ENCODE measurements around the gene SPRR2E.

The SPRR2E gene

GRCh38 chr1:153094426-153094825 is at the start of gene SPRR2E:
Gene SPRR2E, minus strand, starts transcription at chr1:153094526. Its CDS starts 775 bp downstream, at chr1:153093751.
- no peak for TF ChIP-seq PPARA (CRISPR knock-in tag; IDR thresholded peaks at IDR 0.05; ENCODE audit: borderline replicate concordance)
- no peak for TF ChIP-seq ZFP3 (CRISPR knock-in tag; IDR thresholded peaks at IDR 0.05)
- no peak for TF ChIP-seq ZNF565 (CRISPR knock-in tag; conservative IDR thresholded peaks at IDR 0.05; ENCODE audit: low read depth)
- TF ChIP-seq BACH2 (CRISPR knock-in tag; IDR thresholded peaks at IDR 0.05; ENCODE audit: borderline replicate concordance), result no peak
- no peak for ATAC-seq

DNA sequence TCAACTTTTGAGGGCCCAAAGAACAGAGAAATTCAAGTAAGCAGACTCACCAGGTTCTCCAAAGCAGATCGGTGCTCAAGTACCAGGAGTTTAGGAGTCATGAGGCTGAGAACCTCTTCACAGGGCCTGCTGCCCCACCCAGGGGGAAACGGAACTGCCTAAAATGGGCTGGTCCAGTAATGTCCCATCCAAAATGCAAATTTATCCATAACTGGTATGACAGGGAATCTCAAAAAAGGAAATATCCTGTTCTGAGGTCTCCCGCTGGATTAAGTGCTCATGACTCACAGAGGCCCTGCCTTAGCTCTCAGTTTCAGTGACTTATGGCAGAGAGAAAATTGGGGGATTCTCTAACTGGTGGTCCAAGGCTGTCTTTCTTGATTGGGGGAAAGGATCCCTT is 47.1 kb upstream of the SPRR2E start:
- ATAC-seq, result no peak
- TF ChIP-seq ZNF565 (CRISPR knock-in tag; conservative IDR thresholded peaks at IDR 0.05; ENCODE audit: low read depth), result no peak
- TF ChIP-seq, protein P1, sequence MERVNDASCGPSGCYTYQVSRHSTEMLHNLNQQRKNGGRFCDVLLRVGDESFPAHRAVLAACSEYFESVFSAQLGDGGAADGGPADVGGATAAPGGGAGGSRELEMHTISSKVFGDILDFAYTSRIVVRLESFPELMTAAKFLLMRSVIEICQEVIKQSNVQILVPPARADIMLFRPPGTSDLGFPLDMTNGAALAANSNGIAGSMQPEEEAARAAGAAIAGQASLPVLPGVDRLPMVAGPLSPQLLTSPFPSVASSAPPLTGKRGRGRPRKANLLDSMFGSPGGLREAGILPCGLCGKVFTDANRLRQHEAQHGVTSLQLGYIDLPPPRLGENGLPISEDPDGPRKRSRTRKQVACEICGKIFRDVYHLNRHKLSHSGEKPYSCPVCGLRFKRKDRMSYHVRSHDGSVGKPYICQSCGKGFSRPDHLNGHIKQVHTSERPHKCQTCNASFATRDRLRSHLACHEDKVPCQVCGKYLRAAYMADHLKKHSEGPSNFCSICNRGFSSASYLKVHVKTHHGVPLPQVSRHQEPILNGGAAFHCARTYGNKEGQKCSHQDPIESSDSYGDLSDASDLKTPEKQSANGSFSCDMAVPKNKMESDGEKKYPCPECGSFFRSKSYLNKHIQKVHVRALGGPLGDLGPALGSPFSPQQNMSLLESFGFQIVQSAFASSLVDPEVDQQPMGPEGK (CRISPR knock-in tag; IDR thresholded peaks at IDR 0.05; ENCODE audit: borderline replicate concordance), result no peak
- TF ChIP-seq CREB5 (CRISPR knock-in tag; IDR thresholded peaks at IDR 0.05; ENCODE audit: low read depth), result no peak
- TF ChIP-seq ZNF70 (CRISPR knock-in tag; IDR thresholded peaks at IDR 0.05), result no peak
- TF ChIP-seq, protein P2, sequence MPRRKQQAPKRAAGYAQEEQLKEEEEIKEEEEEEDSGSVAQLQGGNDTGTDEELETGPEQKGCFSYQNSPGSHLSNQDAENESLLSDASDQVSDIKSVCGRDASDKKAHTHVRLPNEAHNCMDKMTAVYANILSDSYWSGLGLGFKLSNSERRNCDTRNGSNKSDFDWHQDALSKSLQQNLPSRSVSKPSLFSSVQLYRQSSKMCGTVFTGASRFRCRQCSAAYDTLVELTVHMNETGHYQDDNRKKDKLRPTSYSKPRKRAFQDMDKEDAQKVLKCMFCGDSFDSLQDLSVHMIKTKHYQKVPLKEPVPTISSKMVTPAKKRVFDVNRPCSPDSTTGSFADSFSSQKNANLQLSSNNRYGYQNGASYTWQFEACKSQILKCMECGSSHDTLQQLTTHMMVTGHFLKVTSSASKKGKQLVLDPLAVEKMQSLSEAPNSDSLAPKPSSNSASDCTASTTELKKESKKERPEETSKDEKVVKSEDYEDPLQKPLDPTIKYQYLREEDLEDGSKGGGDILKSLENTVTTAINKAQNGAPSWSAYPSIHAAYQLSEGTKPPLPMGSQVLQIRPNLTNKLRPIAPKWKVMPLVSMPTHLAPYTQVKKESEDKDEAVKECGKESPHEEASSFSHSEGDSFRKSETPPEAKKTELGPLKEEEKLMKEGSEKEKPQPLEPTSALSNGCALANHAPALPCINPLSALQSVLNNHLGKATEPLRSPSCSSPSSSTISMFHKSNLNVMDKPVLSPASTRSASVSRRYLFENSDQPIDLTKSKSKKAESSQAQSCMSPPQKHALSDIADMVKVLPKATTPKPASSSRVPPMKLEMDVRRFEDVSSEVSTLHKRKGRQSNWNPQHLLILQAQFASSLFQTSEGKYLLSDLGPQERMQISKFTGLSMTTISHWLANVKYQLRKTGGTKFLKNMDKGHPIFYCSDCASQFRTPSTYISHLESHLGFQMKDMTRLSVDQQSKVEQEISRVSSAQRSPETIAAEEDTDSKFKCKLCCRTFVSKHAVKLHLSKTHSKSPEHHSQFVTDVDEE (CRISPR knock-in tag; IDR thresholded peaks at IDR 0.05), result no peak
- TF ChIP-seq GLIS3 (CRISPR knock-in tag; IDR thresholded peaks at IDR 0.05), result no peak
- no peak for TF ChIP-seq ZFP30 (CRISPR knock-in tag; IDR thresholded peaks at IDR 0.05)
- TF ChIP-seq RARB (CRISPR knock-in tag; IDR thresholded peaks at IDR 0.05), result no peak
- TF ChIP-seq ZFP3 (CRISPR knock-in tag; IDR thresholded peaks at IDR 0.05), result no peak
- no peak for TF ChIP-seq ZC3H10 (CRISPR knock-in tag; IDR thresholded peaks at IDR 0.05)
- TF ChIP-seq ARNTL (CRISPR knock-in tag; IDR thresholded peaks at IDR 0.05; ENCODE audit: borderline replicate concordance, low read depth), result no peak

DNA sequence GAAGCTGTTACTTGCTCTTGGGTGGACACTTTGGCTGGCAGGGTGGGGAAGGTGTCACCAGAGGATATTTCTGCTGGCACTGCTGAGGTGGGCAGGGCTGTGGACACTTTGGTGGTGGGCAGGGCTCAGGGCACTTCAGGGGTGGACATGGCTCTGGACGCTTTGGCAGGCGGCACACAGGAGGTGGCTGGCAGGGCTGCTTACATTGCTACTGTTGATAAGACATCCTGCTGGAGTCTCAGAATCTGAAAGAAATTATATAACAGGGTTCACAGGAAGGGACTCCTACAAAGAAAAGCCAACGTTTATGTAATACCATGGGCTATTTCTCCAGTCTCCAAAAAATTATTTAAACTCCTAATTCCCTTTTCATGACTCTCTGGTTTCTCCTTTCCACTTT is 46.2 kb upstream of the SPRR2E start:
- TF ChIP-seq ISL1 (CRISPR knock-in tag; IDR thresholded peaks at IDR 0.05) (no peak), GLIS3 (CRISPR knock-in tag; IDR thresholded peaks at IDR 0.05) (no peak), TOX (CRISPR knock-in tag; IDR thresholded peaks at IDR 0.05; ENCODE audit: borderline replicate concordance) (no peak), OSR1 (CRISPR knock-in tag; IDR thresholded peaks at IDR 0.05) (no peak), ZFP3 (CRISPR knock-in tag; IDR thresholded peaks at IDR 0.05) (no peak), RARB (CRISPR knock-in tag; IDR thresholded peaks at IDR 0.05) (no peak), ZFP30 (CRISPR knock-in tag; IDR thresholded peaks at IDR 0.05) (no peak), PPARA (CRISPR knock-in tag; IDR thresholded peaks at IDR 0.05; ENCODE audit: borderline replicate concordance) (no peak), CREB5 (CRISPR knock-in tag; IDR thresholded peaks at IDR 0.05; ENCODE audit: low read depth) (no peak), SNAI2 (CRISPR knock-in tag; IDR thresholded peaks at IDR 0.05) (no peak), ZNF70 (CRISPR knock-in tag; IDR thresholded peaks at IDR 0.05) (no peak)
- TF ChIP-seq, protein P1 (CRISPR knock-in tag; IDR thresholded peaks at IDR 0.05; ENCODE audit: borderline replicate concordance), result no peak
- ATAC-seq, result no peak

GRCh38 chr1:153133743-153134142 is 39.4 kb upstream of the SPRR2E start:
- ATAC-seq, result no peak
- TF ChIP-seq RARB (CRISPR knock-in tag; IDR thresholded peaks at IDR 0.05), result no peak
- TF ChIP-seq, protein P1 (CRISPR knock-in tag; IDR thresholded peaks at IDR 0.05; ENCODE audit: borderline replicate concordance), result no peak
- no peak for TF ChIP-seq TOX (CRISPR knock-in tag; IDR thresholded peaks at IDR 0.05; ENCODE audit: borderline replicate concordance)
- no peak for TF ChIP-seq BACH2 (CRISPR knock-in tag; IDR thresholded peaks at IDR 0.05; ENCODE audit: borderline replicate concordance)
- TF ChIP-seq ZFP30 (CRISPR knock-in tag; IDR thresholded peaks at IDR 0.05), result no peak
- no peak for TF ChIP-seq GLIS3 (CRISPR knock-in tag; IDR thresholded peaks at IDR 0.05)
- TF ChIP-seq CSDC2 (CRISPR knock-in tag; IDR thresholded peaks at IDR 0.05), result no peak
- TF ChIP-seq ZFP3 (CRISPR knock-in tag; IDR thresholded peaks at IDR 0.05), result no peak
- TF ChIP-seq CSRNP3 (CRISPR knock-in tag; IDR thresholded peaks at IDR 0.05), result no peak
- TF ChIP-seq ZNF565 (CRISPR knock-in tag; conservative IDR thresholded peaks at IDR 0.05; ENCODE audit: low read depth), result no peak
